Calu3 (cell line): ENCODE results near the gene GPX5. TPM values are rescaled to one million over a fixed set of nuclear protein-coding genes. Genes with fewer than 3 reads are reported as not detected.

Source experiments
- BruUV-seq: library from RNA; stranded (reverse); fragments of 400-500 nt; replicated peaks from 2 replicates; lab custom pipeline; 2021; lab: Mats Ljungman, UMichigan
- CTCF ChIA-PET: fragments of 300-600 bp; sonication (Branson Sonifier 250); formaldehyde crosslinking; loops from one replicate; lab custom pipeline; 2022; ENCODE audit warnings: antibody characterized with exemption; lab: Charles Lee
- DNase-seq: peaks from one replicate; pipeline ENCODE4 v3.0.0; 2022
- H3K27ac Mint-ChIP-seq: one replicate; pipeline ENCODE4 v1.8.0; 2022; ENCODE audit warnings: mixed read lengths; ENCODE audit not compliant: unreplicated experiment
- H3K27me3 Mint-ChIP-seq: one replicate; pipeline ENCODE4 v1.8.0; 2022; ENCODE audit warnings: mixed read lengths; ENCODE audit not compliant: unreplicated experiment
- H3K36me3 Mint-ChIP-seq: one replicate; pipeline ENCODE4 v1.8.0; 2022; ENCODE audit warnings: mild to moderate bottlenecking, moderate library complexity, mixed read lengths; ENCODE audit not compliant: insufficient read depth, unreplicated experiment
- H3K4me1 Mint-ChIP-seq: one replicate; pipeline ENCODE4 v1.8.0; 2022; ENCODE audit warnings: mild to moderate bottlenecking, low read depth, mixed read lengths; ENCODE audit not compliant: unreplicated experiment
- H3K4me3 Mint-ChIP-seq: one replicate; pipeline ENCODE4 v1.8.0; 2022; ENCODE audit warnings: mild to moderate bottlenecking, low read depth, moderate library complexity, mixed read lengths; ENCODE audit not compliant: unreplicated experiment
- H3K9me3 Mint-ChIP-seq: one replicate; pipeline ENCODE4 v1.8.0; 2022; ENCODE audit warnings: low read depth, mixed read lengths; ENCODE audit not compliant: unreplicated experiment
- CTCF ChIP-seq: fragments of 200-600 bp; IDR thresholded peaks from one replicate; pipeline ENCODE4 v1.8.0; 2022; ENCODE audit warnings: antibody characterized with exemption; ENCODE audit not compliant: unreplicated experiment
- intact Hi-C: fragments of 100-400 bp; cut with micrococcal nuclease; formaldehyde crosslinking; loops from one replicate; pipeline ENCODE4 v1.10.0; 2022; ENCODE audit not compliant: unreplicated experiment
- total RNA-seq: library from RNA; stranded (reverse); gene quantifications from 2 replicates; pipeline ENCODE4 v1.2.3, GENCODE V29; 2022

GPX5 gene
- total RNA-seq, 1 experiment from 2014 or later: not detected

- Mint-ChIP-seq H3K27me3 (peaks cover 18% of the 10 kb centered on the region), H3K27ac (no peak overlapping the region), H3K4me1 (peaks cover 8% of the 10 kb centered on the region), H3K36me3 (peaks cover 1% of the 10 kb centered on the region), H3K9me3 (no peaks in the 10 kb centered on the region), H3K4me3 (no peak overlapping the region)
- no peak for DNase-seq
- CTCF ChIA-PET: no interaction called here
- intact Hi-C loops: no loop called here
- BruUV-seq: no TSS peak
- TF ChIP-seq CTCF: no peak
Measured at GRCh38 chr6:28537509-28538140, 11.9 kb downstream of the GPX5 start.

GRCh38 chr6:28541996-28542395, 16.3 kb downstream of the GPX5 start:
- no TSS peak for BruUV-seq
- no peak for TF ChIP-seq CTCF
- H3K4me3 Mint-ChIP-seq: peak overlapping the region; percentile 64
- intact Hi-C loops: loop anchor here (5.0 kb wide), 1 partner anchor 45 kb away; a partner anchor contains a TSS
- CTCF ChIA-PET: interaction anchor here (0.8 to 1.8 kb wide), 7 partner anchors 12 to 474 kb away, joined by 3 to 8 read pairs (median 4); a partner anchor contains a TSS
- peaks cover 8% of the 10 kb centered on the region for H3K36me3 Mint-ChIP-seq
- H3K27ac Mint-ChIP-seq: peak overlapping the region; percentile 96
- no peaks in the 10 kb centered on the region for H3K9me3 Mint-ChIP-seq
- H3K27me3 Mint-ChIP-seq: no peaks in the 10 kb centered on the region
- peaks cover 10% of the 10 kb centered on the region for H3K4me1 Mint-ChIP-seq
- no peak for DNase-seq

- Mint-ChIP-seq H3K4me3 (peak overlapping the region; percentile 64), H3K4me1 (peaks cover 10% of the 10 kb centered on the region), H3K9me3 (no peaks in the 10 kb centered on the region), H3K27me3 (no peaks in the 10 kb centered on the region), H3K27ac (peak overlapping the region; percentile 96), H3K36me3 (peaks cover 8% of the 10 kb centered on the region)
- CTCF ChIA-PET: interaction anchor here (0.8 to 1.8 kb wide), 7 partner anchors 12 to 473 kb away, joined by 3 to 8 read pairs (median 4); a partner anchor contains a TSS
- BruUV-seq: TSS peak; percentile 100
- DNase-seq: peak; percentile 77
- intact Hi-C loops: loop anchor here (5.0 kb wide), 1 partner anchor 45 kb away; a partner anchor contains a TSS
- TF ChIP-seq CTCF: peak; percentile 44
Measured at GRCh38 chr6:28542440-28543296, 17.0 kb downstream of the GPX5 start.

- intact Hi-C loops: loop anchor here (5.0 kb wide), 1 partner anchor 43 kb away; a partner anchor contains a TSS
- no TSS peak for BruUV-seq
- no peak for DNase-seq
- no peak for TF ChIP-seq CTCF
- CTCF ChIA-PET: no interaction called here
- peaks cover 10% of the 10 kb centered on the region for H3K4me1 Mint-ChIP-seq
- no peaks in the 10 kb centered on the region for H3K27me3 Mint-ChIP-seq
- H3K4me3 Mint-ChIP-seq: no peak overlapping the region
- H3K36me3 Mint-ChIP-seq: peaks cover 8% of the 10 kb centered on the region
- no peak overlapping the region for H3K27ac Mint-ChIP-seq
- H3K9me3 Mint-ChIP-seq: no peaks in the 10 kb centered on the region
Measured at GRCh38 chr6:28543651-28544610, 18.2 kb downstream of the GPX5 start.
